HTR-8/SVneo (cell line): ENCODE results near the gene CPSF2.
"Not testable (repeated sequence)": the region's sequence is repeated elsewhere in the genome, so short reads cannot be mapped to it uniquely, and the experiment has no call there.

Experiments used
- DNase-seq: peaks from one replicate; pipeline ENCODE4 v3.0.0; 2011; ENCODE audit warnings: low spot score, mixed read lengths; ENCODE audit not compliant: insufficient read length
- FAIRE-seq: peaks from 2 replicates; lab custom pipeline; 2011; peaks lifted over from hg19 to GRCh38; lab: Jason Lieb, UNC

The CPSF2 gene

GRCh38 chr14:92153581-92153980, 31.8 kb downstream of the CPSF2 start:
- FAIRE-seq (no peak), DNase-seq (no peak)

GRCh38 chr14:92154283-92154942, 32.6 kb downstream of the CPSF2 start:
- FAIRE-seq: no peak
- DNase-seq: no peak

- no peak for DNase-seq
These were observed 38.9 kb downstream of the CPSF2 start for GRCh38 chr14:92160619-92161018.

GRCh38 chr14:92161521-92161920, 39.8 kb downstream of the CPSF2 start:
- FAIRE-seq (no peak), DNase-seq (no peak)

More at GRCh38 chr14:92160619-92161018, 38.9 kb downstream of the CPSF2 start:
- FAIRE-seq: no peak

DNA sequence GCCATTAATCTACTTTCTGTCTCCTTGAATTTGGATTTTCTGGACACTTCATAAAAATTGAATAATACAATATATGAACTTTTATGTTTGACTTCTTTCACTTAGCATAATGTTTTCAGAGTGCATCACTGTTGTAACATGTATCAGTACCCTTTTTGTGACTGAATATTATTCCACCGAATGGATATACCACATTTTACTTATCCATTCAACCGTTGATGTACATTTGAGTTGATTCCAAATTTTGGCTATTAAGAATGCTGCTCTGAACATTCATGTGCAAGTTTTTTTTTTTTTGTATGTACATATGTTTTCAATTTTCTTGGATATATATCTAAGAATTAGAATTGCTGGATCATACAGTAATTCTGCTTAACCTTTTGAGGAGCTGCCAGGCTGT, 43.2 kb downstream of the CPSF2 start:
- DNase-seq: no peak
- FAIRE-seq: no peak

DNA sequence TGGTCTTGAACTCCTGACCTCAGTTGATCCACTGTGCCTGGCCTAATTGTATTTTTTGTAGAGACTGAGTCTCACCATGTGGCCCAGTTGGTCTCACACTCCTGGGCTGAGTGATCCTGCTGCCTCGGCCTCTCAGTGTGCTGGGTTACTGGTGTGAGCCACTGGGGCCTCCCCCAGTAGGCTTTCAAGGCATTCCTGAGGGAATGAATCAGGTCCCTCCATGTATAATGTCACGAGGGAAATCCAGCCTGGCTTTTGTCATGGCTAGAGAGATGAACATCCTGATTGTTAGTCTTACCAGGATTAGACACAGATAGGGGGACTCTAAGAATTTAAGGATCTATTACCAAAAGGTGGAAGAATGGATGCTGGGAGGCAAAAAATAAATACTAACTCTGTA, 51.9 kb downstream of the CPSF2 start:
- DNase-seq: peak; percentile 11
- FAIRE-seq: no peak

DNA sequence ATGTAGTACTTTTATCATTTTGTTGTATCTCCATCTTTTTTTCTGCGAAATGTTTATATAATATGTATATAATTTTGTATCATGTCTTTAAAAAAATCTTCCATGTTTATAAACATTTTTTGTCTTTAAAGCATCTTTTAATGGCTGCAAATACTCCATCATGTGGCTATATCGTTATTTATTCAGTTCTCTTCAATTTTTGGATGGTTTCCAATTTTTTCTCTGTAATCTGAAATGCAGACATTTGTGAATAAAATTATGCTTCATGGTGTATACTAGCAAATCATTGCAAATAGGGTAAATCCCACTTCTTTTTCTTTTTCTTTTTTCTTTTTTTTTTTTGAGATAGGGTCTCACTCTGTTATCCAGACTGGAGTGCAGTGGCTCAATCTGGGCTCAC, 54.0 kb downstream of the CPSF2 start:
- no peak for FAIRE-seq

DNA sequence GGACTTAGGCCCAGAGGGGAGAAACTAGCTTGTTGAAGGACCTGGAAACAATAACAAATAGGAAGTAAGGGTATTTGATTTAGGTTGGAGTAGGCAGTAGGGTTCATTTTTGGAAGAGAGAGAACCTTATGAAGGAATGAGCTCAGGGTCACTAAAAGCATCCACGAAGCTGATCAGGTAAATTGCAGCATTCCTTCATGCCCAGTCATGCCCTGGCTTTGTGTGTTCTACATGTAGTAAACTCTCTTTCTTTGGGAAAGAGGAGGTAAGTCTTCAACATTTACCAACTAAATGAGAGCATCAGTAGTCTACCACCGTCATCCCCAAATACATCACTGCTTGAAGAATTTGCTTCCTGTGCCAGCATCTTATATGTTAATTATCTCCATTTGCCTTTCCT, 54.7 kb downstream of the CPSF2 start:
- FAIRE-seq (no peak), DNase-seq (no peak)

More for the DNA sequence above, 54.0 kb downstream of the CPSF2 start:
- no peak for DNase-seq

GRCh38 chr14:92179178-92179577, 57.4 kb downstream of the CPSF2 start:
- not testable (repeated sequence) for FAIRE-seq, DNase-seq

DNA sequence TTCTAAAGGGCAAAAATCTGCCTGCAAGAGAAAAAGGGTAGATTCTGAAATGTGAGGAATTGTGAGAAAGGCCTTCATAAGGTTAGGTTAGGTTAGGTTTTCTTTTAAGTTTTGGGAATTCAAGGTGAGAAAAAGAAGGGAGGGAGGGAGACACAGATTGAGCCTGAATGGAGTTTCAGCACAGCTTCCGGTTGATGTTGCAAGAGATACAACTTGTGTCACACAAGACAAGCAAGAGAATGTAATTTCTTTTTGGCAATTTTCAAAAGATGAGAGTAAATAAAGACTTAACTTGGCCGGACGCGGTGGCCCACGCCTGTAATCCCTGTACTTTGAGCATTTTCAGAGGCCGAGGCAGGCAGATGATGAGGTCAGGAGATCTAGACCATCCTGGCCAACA, 63.8 kb downstream of the CPSF2 start:
- no peak for FAIRE-seq
- DNase-seq: no peak

- DNase-seq, FAIRE-seq: not testable (repeated sequence)
These were observed 65.8 kb downstream of the CPSF2 start for GRCh38 chr14:92187616-92188015.

DNA sequence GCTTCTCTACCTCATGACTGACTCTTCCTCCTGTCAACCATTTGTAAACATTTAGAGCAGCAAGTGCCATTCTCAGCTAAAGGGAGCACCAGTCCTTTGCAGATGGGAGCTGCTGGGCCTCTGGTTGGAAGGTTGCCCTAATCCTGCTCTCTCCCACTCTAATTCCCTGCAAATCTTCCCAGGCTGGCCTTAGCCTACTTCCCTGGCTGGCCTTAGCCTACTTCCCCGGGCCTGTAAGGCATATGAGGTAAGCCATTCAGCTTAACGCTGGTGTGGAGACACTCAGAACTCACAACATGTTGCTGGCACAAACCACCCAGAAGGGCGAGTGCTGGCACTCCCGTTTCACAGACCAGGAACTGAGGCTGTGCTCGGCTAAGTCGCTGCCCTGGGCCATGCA, 69.0 kb downstream of the CPSF2 start:
- DNase-seq (no peak), FAIRE-seq (no peak)

DNA sequence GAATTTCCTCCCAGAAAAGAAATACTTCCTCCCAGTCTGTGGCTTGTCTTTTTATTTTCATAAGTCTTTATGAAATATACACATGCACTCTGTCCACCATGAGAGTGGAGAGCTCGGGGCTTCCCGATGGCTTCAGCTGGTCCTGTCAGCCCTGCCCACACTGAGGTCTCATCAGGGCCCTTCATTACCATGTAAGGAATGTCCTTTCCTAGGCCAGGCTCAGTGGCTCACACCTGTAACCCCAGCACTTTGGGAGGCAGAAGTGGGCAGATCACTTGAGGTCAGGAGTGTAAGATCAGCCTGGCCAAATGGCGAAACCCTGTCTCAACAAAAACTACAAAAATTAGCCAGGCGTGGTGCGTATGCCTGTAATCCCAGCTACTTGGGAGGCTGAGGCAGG, 77.0 kb downstream of the CPSF2 start:
- DNase-seq (no peak), FAIRE-seq (no peak)

DNA sequence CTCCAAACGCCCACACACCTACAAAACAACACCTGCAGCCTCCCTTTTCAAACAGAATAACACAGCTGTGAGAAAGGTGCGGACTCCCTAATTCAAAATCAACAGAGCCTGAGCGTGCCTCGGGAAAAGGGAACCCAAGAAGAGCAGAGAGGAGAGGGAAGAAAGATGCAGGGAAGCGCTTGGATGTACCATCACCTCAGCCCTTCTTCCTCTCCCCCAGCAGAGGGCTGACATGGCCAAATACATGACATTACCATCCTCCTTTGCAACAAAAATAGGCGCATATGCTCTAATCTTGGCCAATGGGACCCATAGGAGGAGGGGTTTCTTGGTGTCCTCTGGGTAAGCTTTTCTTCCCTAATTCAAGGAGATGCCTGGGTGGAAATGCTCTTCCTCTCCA, 78.0 kb downstream of the CPSF2 start:
- DNase-seq: no peak
- no peak for FAIRE-seq

GRCh38 chr14:92203116-92203515, 81.3 kb downstream of the CPSF2 start:
- FAIRE-seq (no peak), DNase-seq (no peak)

DNA sequence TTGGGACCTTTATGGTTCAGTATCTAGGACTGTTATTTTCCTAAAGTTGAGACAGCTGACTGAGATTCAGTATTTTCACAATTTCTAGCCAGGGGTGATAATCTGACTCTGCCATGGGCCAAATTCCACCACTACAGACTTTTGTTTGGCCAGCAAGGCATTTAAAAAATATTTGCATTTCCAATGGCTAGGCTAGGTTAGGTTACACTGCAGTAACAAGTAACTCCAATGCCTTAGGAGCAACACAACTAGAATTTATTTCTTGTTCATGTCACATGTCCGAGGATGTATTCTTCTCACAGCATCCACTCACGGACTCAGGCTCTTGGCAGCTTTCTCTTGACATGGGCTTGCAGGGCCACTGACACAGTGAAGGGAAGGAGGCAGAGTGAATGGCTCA, 83.0 kb downstream of the CPSF2 start:
- FAIRE-seq: no peak
- DNase-seq: no peak

DNA sequence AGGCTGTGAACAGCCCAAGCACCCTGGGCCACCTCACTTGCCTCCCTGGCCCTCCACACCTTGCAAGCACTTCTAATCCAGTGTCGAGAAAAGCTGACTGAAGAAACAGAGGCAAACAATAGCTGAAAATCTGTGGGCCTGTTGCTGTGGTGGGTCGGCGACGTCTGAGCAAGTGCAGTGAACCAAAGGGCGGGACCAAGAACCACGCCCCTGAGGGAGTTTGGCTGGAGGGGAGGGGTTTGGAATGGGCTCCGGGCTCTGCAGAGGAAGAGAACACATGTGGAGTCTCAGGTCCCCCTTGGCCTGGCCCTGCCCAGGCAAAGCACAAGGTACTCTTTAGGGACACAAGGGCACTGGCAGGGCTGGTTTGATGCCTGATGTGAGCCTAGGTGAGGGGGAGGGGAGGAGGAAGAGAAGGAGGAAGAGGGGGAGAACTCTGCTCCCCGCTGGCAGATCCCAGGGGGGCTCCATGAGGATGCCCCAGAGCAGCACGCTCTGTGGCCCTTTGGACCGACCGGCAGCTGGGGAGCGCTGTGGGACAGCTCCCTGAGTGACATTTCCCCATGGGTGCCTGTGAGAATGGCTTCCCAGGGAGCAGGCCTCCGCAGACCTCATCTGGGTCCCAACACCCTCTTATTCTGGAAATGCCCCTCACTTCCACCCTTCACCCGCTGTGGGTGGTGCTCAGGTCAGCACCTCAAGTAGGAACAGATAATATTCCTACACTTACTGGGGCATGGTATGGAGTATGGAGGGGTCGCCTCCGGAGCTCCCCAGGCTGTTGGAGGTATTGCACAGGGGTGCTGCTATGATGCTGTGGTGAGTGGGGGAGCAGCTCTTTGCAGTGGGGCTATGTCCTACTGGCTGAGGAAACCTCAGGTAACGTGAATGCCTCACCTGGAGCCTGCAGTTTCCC, 85.5 kb downstream of the CPSF2 start:
- DNase-seq (no peak), FAIRE-seq (no peak)

DNA sequence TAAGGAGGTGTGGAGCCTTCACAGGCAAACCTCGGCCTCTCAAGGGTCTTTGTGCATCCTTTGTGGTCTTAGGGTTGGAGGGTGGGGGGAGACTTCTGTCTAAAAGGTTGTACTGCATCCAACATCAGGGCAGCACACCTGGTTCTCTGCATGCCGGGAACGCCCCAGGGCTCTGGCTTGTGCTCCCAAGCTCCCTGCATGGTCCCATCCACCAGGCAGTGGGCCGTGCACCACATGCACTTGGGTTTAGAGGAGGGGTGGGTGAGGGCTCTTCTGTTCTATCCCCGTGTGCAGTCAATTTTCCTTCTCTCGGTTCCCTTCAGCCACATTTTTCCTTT, 86.1 kb downstream of the CPSF2 start:
- no peak for DNase-seq
- FAIRE-seq: no peak

GRCh38 chr14:92209141-92209540, 87.4 kb downstream of the CPSF2 start:
- DNase-seq: no peak
- no peak for FAIRE-seq

DNA sequence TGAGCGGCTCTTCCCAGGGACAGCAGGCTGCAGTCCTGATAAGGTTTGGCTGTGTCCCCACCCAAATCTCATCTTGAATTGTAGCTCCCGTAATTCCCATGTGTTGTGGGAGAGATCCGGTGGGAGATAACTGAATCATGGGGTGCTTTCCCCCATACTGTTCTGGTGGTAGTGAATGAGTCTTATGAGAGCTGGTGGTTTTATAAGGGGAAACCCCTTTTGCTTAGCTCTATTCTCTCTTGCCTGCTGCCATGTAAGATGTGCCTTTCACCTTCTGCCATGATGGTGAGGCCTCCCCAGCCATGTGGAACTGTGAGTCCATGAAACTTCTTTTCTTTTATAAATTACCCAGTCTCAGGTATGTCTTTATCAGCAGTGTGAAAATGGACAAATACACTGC, 91.4 kb downstream of the CPSF2 start:
- not testable (repeated sequence) for FAIRE-seq, DNase-seq

- FAIRE-seq: no peak
- no peak for DNase-seq
These were observed 93.8 kb downstream of the CPSF2 start for GRCh38 chr14:92215579-92215978.

DNA sequence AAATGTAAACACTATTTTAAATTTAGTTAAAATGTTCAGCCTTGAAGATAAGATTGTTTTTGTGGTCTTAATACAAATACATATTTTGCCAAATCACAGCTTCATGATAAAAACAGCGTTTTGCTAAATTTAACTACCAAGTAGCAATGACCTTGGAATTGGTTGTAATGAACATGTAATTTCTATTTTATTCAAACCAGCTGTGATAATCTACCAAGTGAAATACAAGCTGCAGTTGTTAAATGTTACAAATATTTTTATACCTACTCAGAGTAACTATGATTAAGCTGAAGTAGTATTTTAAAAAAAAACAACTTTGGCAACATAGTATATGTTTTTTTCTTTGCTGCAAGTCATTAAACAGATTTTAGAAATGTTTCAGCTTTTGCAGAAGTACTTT, 96.2 kb downstream of the CPSF2 start:
- FAIRE-seq: no peak
- DNase-seq: no peak
